GM23338 (cell line): ENCODE data around the gene PLA2G2E. TPM values are rescaled to one million over a fixed set of nuclear protein-coding genes. Genes with fewer than 3 reads are reported as not detected.

Source experiments
- ATAC-seq: fragments of 200-7000 bp; cut with Tn5 transposase; 3 replicates; pipeline ENCODE4 v1.9.1; 2020
- DNase-seq: peaks from one replicate; pipeline ENCODE4 v3.0.0-alpha.2; 2015; ENCODE audit warnings: low spot score
- H2AFZ ChIP-seq: fragments of 200-600 bp; sonication (generic); 2 replicates; pipeline ENCODE4 v1.8.0; 2016; ENCODE audit warnings: antibody characterized with exemption, mild to moderate bottlenecking, moderate library complexity
- H3F3A ChIP-seq: fragments of 200-600 bp; sonication (generic); replicated peaks from 2 replicates; pipeline ENCODE4 v1.8.0; 2017; ENCODE audit warnings: antibody characterized with exemption, mixed run types, low read depth
- H3K27ac ChIP-seq: fragments of 200-600 bp; sonication (generic); 2 replicates; pipeline ENCODE4 v1.6.1; 2016; ENCODE audit warnings: low read depth
- H3K27me3 ChIP-seq: fragments of 200-600 bp; sonication (generic); 2 replicates; pipeline ENCODE4 v1.8.0; 2016; ENCODE audit warnings: mild to moderate bottlenecking, mixed run types, moderate library complexity; ENCODE audit not compliant: insufficient read depth
- H3K36me3 ChIP-seq: fragments of 200-600 bp; sonication (generic); 2 replicates; pipeline ENCODE4 v1.8.0; 2016; ENCODE audit warnings: mild to moderate bottlenecking; ENCODE audit not compliant: insufficient read depth
- H3K4me1 ChIP-seq: fragments of 200-600 bp; sonication (generic); 2 replicates; pipeline ENCODE4 v1.8.0; 2016; ENCODE audit warnings: mild to moderate bottlenecking, moderate library complexity; ENCODE audit not compliant: insufficient read depth
- H3K4me2 ChIP-seq: fragments of 200-600 bp; sonication (generic); 2 replicates; pipeline ENCODE4 v1.7.1; 2017; ENCODE audit warnings: mixed run types
- H3K4me3 ChIP-seq: fragments of 200-600 bp; sonication (generic); 2 replicates; pipeline ENCODE4 v1.6.1; 2016; ENCODE audit warnings: mixed run types
- H3K79me2 ChIP-seq: fragments of 200-600 bp; sonication (generic); replicated peaks from 2 replicates; pipeline ENCODE4 v1.8.0; 2017; ENCODE audit warnings: mild to moderate bottlenecking; ENCODE audit not compliant: insufficient read depth
- H3K9me2 ChIP-seq: fragments of 200-600 bp; sonication (generic); 2 replicates; pipeline ENCODE4 v1.8.0; 2017; ENCODE audit not compliant: insufficient read depth
- H4K20me1 ChIP-seq: fragments of 200-600 bp; sonication (generic); replicated peaks from 2 replicates; pipeline ENCODE4 v1.8.0; 2017; ENCODE audit warnings: mild to moderate bottlenecking; ENCODE audit not compliant: insufficient read depth
- H3K27ac Mint-ChIP-seq: 2 replicates; pipeline ENCODE4 v1.8.0; 2020; ENCODE audit warnings: inconsistent platforms, mild to moderate bottlenecking, moderate library complexity, mixed read lengths
- H3K27me3 Mint-ChIP-seq: 3 replicates; pipeline ENCODE4 v1.8.0; 2022; ENCODE audit warnings: low read depth, mild to moderate bottlenecking, moderate library complexity, mixed read lengths, inconsistent platforms; ENCODE audit not compliant: insufficient read depth, poor library complexity
- H3K36me3 Mint-ChIP-seq: 3 replicates; pipeline ENCODE4 v1.8.0; 2021; ENCODE audit warnings: low read depth, mild to moderate bottlenecking, inconsistent platforms, moderate library complexity, mixed read lengths
- H3K4me1 Mint-ChIP-seq: 3 replicates; pipeline ENCODE4 v1.8.0; 2020; ENCODE audit warnings: mild to moderate bottlenecking, inconsistent platforms, mixed read lengths
- H3K4me3 Mint-ChIP-seq: 3 replicates; pipeline ENCODE4 v1.8.0; 2021; ENCODE audit warnings: moderate library complexity, mild to moderate bottlenecking, inconsistent platforms, mixed read lengths
- H3K9me3 Mint-ChIP-seq: 3 replicates; pipeline ENCODE4 v1.8.0; 2020; ENCODE audit warnings: moderate library complexity, mild to moderate bottlenecking, inconsistent platforms, mixed read lengths
- CREB1 ChIP-seq: fragments of 250-450 bp; sonication (Bioruptor Pico); IDR thresholded peaks from 2 replicates; pipeline ENCODE4 v1.5.0; 2020; ENCODE audit warnings: low read depth, mild to moderate bottlenecking, moderate library complexity
- EZH2 ChIP-seq: fragments of 200-600 bp; sonication (generic); IDR thresholded peaks from one replicate; pipeline ENCODE4 v1.8.0; 2017; ENCODE audit warnings: antibody characterized with exemption, mild to moderate bottlenecking, low read depth; ENCODE audit not compliant: unreplicated experiment
- EZH2phosphoT487 ChIP-seq: fragments of 200-600 bp; sonication (generic); IDR thresholded peaks from one replicate; pipeline ENCODE4 v1.8.1; 2018; ENCODE audit warnings: antibody characterized with exemption; ENCODE audit not compliant: unreplicated experiment
- JUNB ChIP-seq: IDR thresholded peaks from one replicate; pipeline ENCODE4 v1.6.1; 2016; ENCODE audit warnings: antibody characterized with exemption; ENCODE audit not compliant: unreplicated experiment
- NANOG ChIP-seq: IDR thresholded peaks from 2 replicates; pipeline ENCODE4 v1.6.1; 2016; ENCODE audit warnings: antibody characterized with exemption, borderline replicate concordance
- POLR2AphosphoS5 ChIP-seq: IDR thresholded peaks from 2 replicates; pipeline ENCODE4 v1.6.1; 2016; ENCODE audit warnings: antibody characterized with exemption, low read depth
- STAT1 ChIP-seq: IDR thresholded peaks from one replicate; pipeline ENCODE4 v1.6.1; 2016; ENCODE audit warnings: antibody characterized with exemption; ENCODE audit not compliant: unreplicated experiment
- ZNF114 ChIP-seq: fragments of 250-450 bp; sonication (Bioruptor Pico); IDR thresholded peaks from 2 replicates; pipeline ENCODE4 v1.5.0; 2020; ENCODE audit warnings: mild to moderate bottlenecking, moderate library complexity
- ZNF331 ChIP-seq: fragments of 250-450 bp; sonication (Bioruptor Pico); IDR thresholded peaks from 2 replicates; pipeline ENCODE4 v1.5.0; 2020; ENCODE audit warnings: low read depth, mild to moderate bottlenecking, moderate library complexity
- polyA plus RNA-seq: library from polyadenylated mRNA; unstranded; fragments of >200 nt; fragmentation: Nextera tagmentation; extraction: Ambion mirVana; gene quantifications from 2 replicates; pipeline ENCODE4 v1.2.1, GENCODE V29; 2016
- total RNA-seq: library from RNA; depleted of rRNA; stranded (reverse); fragments of >200 nt; shearing (Covaris generic); gene quantifications from 2 replicates; pipeline ENCODE4 v1.2.3, GENCODE V29; 2014
- TF ChIP-seq, protein P1 (sequence below): IDR thresholded peaks from one replicate; pipeline ENCODE4 v1.6.1; 2018; ENCODE audit warnings: antibody characterized with exemption; ENCODE audit not compliant: unreplicated experiment
- TF ChIP-seq, protein P2 (sequence below), 2 experiments: fragments of 200-600 bp in 1 of 2; sonication (generic) in 1 of 2; conservative IDR thresholded peaks; 2 replicates each; pipeline versions ENCODE4 v1.5.1 to v1.6.1; 2016 to 2017; ENCODE audit warnings: antibody characterized with exemption in 2 of 2, low read depth in 2 of 2, mild to moderate bottlenecking in 2 of 2, moderate library complexity in 1 of 2
- TF ChIP-seq, protein P3 (sequence below): fragments of 250-450 bp; sonication (Bioruptor Pico); IDR thresholded peaks from 2 replicates; pipeline ENCODE4 v1.5.0; 2020; ENCODE audit warnings: mild to moderate bottlenecking, moderate library complexity
- TF ChIP-seq, protein P4 (sequence below): IDR thresholded peaks from 2 replicates; pipeline ENCODE4 v1.6.1; 2016; ENCODE audit warnings: antibody characterized with exemption

PLA2G2E gene
- total and polyA plus RNA-seq, 2 experiments from 2014 or later = not detected

DNA sequence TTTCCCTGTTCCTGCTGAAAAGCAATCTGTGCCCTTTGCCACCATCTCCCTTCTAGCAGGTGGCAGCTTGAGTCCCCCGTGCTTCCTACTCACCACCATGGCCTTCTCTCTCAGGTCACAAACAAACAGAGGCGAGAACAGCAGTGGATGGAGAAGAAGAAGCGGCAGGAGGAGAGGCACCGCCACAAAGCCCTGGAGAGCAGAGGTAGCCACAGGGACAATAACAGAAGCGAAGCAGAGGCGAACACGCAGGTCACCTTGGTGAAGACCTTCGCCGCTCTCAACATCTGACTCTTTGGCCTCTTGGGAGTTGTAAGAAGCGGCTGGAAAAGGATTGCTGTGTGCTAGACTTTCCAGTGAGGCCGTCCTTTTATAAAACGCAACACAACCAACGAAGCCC is 16.0 kb downstream of the PLA2G2E start:
- no peak overlapping the region for H2AFZ ChIP-seq
- TF ChIP-seq EZH2 (no peak), CREB1 (CRISPR knock-in tag) (no peak), JUNB (no peak), ZNF331 (no peak), POLR2AphosphoS5 (no peak), EZH2phosphoT487 (no peak), ZNF114 (CRISPR knock-in tag) (no peak), STAT1 (no peak), NANOG (no peak)
- TF ChIP-seq, protein P1, sequence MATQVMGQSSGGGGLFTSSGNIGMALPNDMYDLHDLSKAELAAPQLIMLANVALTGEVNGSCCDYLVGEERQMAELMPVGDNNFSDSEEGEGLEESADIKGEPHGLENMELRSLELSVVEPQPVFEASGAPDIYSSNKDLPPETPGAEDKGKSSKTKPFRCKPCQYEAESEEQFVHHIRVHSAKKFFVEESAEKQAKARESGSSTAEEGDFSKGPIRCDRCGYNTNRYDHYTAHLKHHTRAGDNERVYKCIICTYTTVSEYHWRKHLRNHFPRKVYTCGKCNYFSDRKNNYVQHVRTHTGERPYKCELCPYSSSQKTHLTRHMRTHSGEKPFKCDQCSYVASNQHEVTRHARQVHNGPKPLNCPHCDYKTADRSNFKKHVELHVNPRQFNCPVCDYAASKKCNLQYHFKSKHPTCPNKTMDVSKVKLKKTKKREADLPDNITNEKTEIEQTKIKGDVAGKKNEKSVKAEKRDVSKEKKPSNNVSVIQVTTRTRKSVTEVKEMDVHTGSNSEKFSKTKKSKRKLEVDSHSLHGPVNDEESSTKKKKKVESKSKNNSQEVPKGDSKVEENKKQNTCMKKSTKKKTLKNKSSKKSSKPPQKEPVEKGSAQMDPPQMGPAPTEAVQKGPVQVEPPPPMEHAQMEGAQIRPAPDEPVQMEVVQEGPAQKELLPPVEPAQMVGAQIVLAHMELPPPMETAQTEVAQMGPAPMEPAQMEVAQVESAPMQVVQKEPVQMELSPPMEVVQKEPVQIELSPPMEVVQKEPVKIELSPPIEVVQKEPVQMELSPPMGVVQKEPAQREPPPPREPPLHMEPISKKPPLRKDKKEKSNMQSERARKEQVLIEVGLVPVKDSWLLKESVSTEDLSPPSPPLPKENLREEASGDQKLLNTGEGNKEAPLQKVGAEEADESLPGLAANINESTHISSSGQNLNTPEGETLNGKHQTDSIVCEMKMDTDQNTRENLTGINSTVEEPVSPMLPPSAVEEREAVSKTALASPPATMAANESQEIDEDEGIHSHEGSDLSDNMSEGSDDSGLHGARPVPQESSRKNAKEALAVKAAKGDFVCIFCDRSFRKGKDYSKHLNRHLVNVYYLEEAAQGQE = no peak
- TF ChIP-seq, protein P2, sequence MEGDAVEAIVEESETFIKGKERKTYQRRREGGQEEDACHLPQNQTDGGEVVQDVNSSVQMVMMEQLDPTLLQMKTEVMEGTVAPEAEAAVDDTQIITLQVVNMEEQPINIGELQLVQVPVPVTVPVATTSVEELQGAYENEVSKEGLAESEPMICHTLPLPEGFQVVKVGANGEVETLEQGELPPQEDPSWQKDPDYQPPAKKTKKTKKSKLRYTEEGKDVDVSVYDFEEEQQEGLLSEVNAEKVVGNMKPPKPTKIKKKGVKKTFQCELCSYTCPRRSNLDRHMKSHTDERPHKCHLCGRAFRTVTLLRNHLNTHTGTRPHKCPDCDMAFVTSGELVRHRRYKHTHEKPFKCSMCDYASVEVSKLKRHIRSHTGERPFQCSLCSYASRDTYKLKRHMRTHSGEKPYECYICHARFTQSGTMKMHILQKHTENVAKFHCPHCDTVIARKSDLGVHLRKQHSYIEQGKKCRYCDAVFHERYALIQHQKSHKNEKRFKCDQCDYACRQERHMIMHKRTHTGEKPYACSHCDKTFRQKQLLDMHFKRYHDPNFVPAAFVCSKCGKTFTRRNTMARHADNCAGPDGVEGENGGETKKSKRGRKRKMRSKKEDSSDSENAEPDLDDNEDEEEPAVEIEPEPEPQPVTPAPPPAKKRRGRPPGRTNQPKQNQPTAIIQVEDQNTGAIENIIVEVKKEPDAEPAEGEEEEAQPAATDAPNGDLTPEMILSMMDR (conservative IDR thresholded peaks at IDR 0.05; ENCODE audit: low read depth in 2 of 2) = no peak
- TF ChIP-seq, protein P3, sequence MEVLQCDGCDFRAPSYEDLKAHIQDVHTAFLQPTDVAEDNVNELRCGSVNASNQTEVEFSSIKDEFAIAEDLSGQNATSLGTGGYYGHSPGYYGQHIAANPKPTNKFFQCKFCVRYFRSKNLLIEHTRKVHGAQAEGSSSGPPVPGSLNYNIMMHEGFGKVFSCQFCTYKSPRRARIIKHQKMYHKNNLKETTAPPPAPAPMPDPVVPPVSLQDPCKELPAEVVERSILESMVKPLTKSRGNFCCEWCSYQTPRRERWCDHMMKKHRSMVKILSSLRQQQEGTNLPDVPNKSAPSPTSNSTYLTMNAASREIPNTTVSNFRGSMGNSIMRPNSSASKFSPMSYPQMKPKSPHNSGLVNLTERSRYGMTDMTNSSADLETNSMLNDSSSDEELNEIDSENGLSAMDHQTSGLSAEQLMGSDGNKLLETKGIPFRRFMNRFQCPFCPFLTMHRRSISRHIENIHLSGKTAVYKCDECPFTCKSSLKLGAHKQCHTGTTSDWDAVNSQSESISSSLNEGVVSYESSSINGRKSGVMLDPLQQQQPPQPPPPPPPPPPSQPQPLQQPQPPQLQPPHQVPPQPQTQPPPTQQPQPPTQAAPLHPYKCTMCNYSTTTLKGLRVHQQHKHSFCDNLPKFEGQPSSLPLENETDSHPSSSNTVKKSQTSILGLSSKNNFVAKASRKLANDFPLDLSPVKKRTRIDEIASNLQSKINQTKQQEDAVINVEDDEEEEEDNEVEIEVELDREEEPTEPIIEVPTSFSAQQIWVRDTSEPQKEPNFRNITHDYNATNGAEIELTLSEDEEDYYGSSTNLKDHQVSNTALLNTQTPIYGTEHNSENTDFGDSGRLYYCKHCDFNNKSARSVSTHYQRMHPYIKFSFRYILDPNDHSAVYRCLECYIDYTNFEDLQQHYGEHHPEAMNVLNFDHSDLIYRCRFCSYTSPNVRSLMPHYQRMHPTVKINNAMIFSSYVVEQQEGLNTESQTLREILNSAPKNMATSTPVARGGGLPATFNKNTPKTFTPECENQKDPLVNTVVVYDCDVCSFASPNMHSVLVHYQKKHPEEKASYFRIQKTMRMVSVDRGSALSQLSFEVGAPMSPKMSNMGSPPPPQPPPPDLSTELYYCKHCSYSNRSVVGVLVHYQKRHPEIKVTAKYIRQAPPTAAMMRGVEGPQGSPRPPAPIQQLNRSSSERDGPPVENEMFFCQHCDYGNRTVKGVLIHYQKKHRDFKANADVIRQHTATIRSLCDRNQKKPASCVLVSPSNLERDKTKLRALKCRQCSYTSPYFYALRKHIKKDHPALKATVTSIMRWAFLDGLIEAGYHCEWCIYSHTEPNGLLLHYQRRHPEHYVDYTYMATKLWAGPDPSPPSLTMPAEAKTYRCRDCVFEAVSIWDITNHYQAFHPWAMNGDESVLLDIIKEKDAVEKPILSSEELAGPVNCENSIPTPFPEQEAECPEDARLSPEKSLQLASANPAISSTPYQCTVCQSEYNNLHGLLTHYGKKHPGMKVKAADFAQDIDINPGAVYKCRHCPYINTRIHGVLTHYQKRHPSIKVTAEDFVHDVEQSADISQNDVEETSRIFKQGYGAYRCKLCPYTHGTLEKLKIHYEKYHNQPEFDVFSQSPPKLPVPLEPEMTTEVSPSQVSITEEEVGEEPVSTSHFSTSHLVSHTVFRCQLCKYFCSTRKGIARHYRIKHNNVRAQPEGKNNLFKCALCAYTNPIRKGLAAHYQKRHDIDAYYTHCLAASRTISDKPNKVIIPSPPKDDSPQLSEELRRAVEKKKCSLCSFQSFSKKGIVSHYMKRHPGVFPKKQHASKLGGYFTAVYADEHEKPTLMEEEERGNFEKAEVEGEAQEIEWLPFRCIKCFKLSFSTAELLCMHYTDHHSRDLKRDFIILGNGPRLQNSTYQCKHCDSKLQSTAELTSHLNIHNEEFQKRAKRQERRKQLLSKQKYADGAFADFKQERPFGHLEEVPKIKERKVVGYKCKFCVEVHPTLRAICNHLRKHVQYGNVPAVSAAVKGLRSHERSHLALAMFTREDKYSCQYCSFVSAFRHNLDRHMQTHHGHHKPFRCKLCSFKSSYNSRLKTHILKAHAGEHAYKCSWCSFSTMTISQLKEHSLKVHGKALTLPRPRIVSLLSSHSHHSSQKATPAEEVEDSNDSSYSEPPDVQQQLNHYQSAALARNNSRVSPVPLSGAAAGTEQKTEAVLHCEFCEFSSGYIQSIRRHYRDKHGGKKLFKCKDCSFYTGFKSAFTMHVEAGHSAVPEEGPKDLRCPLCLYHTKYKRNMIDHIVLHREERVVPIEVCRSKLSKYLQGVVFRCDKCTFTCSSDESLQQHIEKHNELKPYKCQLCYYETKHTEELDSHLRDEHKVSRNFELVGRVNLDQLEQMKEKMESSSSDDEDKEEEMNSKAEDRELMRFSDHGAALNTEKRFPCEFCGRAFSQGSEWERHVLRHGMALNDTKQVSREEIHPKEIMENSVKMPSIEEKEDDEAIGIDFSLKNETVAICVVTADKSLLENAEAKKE (CRISPR knock-in tag) = no peak
- TF ChIP-seq, protein P4, sequence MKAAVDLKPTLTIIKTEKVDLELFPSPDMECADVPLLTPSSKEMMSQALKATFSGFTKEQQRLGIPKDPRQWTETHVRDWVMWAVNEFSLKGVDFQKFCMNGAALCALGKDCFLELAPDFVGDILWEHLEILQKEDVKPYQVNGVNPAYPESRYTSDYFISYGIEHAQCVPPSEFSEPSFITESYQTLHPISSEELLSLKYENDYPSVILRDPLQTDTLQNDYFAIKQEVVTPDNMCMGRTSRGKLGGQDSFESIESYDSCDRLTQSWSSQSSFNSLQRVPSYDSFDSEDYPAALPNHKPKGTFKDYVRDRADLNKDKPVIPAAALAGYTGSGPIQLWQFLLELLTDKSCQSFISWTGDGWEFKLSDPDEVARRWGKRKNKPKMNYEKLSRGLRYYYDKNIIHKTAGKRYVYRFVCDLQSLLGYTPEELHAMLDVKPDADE = no peak
- H3K36me3 Mint-ChIP-seq = peaks cover 80% of the 10 kb centered on the region
- H3K4me3 Mint-ChIP-seq = no peak overlapping the region
- 0 out of 2 replicates have a peak, but pooled peaks cover 2% of the 10 kb centered on the region for H3K79me2 ChIP-seq
- no peak overlapping the region for H3K4me3 ChIP-seq
- no peaks in the 10 kb centered on the region for H3K9me3 Mint-ChIP-seq
- ATAC-seq = no peak
- peaks cover 14% of the 10 kb centered on the region for H4K20me1 ChIP-seq
- no peak for DNase-seq
- peaks cover 11% of the 10 kb centered on the region for H3K4me1 Mint-ChIP-seq
- H3K4me2 ChIP-seq = no peak overlapping the region
- H3K9me2 ChIP-seq = no peaks in the 10 kb centered on the region
- H3K27me3 ChIP-seq = no peaks in the 10 kb centered on the region
- H3K36me3 ChIP-seq = peaks cover 53% of the 10 kb centered on the region
- H3K27ac Mint-ChIP-seq = no peak overlapping the region
- H3K27ac ChIP-seq = no peak overlapping the region
- H3F3A ChIP-seq = no peaks in the 10 kb centered on the region
- no peaks in the 10 kb centered on the region for H3K27me3 Mint-ChIP-seq
- no peaks in the 10 kb centered on the region for H3K4me1 ChIP-seq
